ENCODE measurements around the gene UTP4. TPM values are rescaled to one million over a fixed set of nuclear protein-coding genes. Genes with fewer than 3 reads are reported as not detected.

Gene UTP4
- total and polyA plus RNA-seq, 11 donors: 11.8 to 38.2 (median 28.3) TPM

DNA sequence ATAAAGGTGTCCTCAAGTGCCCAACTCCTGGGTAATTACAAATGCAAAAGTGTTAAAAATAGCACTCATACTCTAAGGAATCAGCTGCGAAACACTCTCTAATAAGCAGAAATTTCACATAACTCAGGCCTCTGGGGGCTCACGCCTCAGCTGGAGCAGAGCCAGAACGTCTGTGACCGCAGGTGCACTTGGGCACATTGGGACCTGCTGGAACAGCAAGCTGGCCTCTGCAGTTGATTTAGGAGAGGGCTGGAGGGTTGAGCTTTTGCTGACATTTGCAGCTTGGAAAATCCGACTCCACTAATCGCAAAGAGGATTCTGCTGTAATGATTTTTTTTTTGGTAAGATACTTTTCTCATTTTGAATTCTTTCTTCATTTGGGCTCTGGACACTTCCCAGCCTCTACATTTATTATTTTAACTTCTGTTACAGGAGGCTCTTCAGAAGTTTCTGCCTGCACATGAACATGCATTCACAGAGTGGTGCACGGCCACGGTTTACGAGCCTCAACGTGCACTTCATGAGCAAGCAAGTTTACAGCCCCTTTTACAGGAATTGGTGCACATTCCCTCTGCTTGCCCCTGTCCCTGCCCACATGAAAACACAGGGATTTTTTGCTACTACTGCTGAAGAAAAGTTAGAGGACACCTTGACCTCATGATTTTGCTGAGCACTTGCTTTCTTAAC lies 50.4 kb downstream of the UTP4 start:
- ATAC-seq (no peak), DNase-seq (no peak)
- intact Hi-C loops (cut with DNase I): loop anchor here in 1 of 10 donors (10.0 kb wide), 1 partner anchor 72 kb away; no protein-coding TSS in a partner anchor
- TF ChIP-seq, protein P1, sequence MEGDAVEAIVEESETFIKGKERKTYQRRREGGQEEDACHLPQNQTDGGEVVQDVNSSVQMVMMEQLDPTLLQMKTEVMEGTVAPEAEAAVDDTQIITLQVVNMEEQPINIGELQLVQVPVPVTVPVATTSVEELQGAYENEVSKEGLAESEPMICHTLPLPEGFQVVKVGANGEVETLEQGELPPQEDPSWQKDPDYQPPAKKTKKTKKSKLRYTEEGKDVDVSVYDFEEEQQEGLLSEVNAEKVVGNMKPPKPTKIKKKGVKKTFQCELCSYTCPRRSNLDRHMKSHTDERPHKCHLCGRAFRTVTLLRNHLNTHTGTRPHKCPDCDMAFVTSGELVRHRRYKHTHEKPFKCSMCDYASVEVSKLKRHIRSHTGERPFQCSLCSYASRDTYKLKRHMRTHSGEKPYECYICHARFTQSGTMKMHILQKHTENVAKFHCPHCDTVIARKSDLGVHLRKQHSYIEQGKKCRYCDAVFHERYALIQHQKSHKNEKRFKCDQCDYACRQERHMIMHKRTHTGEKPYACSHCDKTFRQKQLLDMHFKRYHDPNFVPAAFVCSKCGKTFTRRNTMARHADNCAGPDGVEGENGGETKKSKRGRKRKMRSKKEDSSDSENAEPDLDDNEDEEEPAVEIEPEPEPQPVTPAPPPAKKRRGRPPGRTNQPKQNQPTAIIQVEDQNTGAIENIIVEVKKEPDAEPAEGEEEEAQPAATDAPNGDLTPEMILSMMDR (IDR thresholded peaks at IDR 0.05): no peak
- TF ChIP-seq POLR2A (IDR thresholded peaks at IDR 0.05): no peak
- Histone ChIP-seq H3K9me3 (no peaks in the 10 kb centered on the region), H3K36me3 (no peaks in the 10 kb centered on the region), H3K4me1 (peaks cover 0 to 36% (median 18%) of the 10 kb centered on the region in 12 donors), H3K27me3 (no peaks in the 10 kb centered on the region), H3K4me3 (no peak overlapping the region), H3K27ac (peak overlapping the region in 1 of 12 donors; percentile 12)
- WGBS, 4 donors: 67 to 69% (median 67%) methylated on average over 10 of the region's 10 CpGs

DNA sequence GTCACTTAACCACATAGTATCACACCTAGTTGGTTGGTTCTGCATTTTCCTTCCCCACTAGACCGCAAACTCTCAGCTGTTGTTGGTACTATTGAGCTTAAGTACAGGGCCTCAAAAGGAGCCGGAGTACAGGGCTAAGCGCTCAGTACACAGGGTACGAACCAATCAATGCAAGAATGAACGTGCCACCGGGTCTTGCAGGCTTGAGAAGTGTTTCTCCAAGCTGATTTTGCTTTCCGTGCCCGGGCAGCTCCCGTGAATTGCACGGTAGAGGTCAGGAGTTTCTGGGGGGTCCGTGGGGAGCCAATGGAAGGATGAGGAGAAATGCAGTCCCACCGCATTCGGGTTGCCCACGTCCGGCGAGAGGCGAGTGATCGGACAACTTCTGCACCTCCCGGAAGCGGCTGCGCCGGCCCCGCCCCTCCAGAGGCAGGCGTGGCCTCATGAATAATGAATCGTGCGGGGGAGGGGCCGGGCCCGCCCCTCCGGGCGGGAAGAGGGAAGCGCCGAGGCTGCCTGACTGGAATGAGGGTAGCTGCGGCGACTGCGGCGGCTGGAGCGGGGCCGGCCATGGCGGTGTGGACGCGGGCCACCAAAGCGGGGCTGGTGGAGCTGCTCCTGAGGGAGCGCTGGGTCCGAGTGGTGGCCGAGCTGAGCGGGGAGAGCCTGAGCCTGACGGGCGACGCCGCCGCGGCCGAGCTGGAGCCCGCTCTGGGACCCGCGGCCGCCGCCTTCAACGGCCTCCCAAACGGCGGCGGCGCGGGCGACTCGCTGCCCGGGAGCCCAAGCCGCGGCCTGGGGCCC lies 54.4 kb downstream of the UTP4 start, which contains the start of gene SNTB2:
SNTB2 (plus strand) TSS at position 523 of the 804 bp plus-strand sequence; CDS start at position 526, 3 bp downstream.
- TF ChIP-seq, protein P1 (IDR thresholded peaks at IDR 0.05): no peak
- TF ChIP-seq POLR2A (IDR thresholded peaks at IDR 0.05): peak; percentile 30 to 97
- DNase-seq (peak; percentile 92 to 97 (median 94)), ATAC-seq (peak; percentile 97 to 99 (median 98))
- WGBS, 4 donors: 1% methylated on average over 46 to 69 of the region's 69 CpGs
- intact Hi-C loops (cut with DNase I): loop anchor here in 1 of 10 donors (10.0 kb wide), 1 partner anchor 68 kb away; no protein-coding TSS in a partner anchor
- Histone ChIP-seq H3K27ac (peak within 1 kb of the TSS; percentile 71 to 90 (median 84)), H3K9me3 (no peaks in the 10 kb centered on the region), H3K27me3 (no peaks in the 10 kb centered on the region), H3K36me3 (no peaks in the 10 kb centered on the region), H3K4me3 (peak within 1 kb of the TSS; percentile 59 to 91 (median 78)), H3K4me1 (peaks cover 4 to 47% (median 18%) of the 10 kb centered on the region in 12 donors)

DNA sequence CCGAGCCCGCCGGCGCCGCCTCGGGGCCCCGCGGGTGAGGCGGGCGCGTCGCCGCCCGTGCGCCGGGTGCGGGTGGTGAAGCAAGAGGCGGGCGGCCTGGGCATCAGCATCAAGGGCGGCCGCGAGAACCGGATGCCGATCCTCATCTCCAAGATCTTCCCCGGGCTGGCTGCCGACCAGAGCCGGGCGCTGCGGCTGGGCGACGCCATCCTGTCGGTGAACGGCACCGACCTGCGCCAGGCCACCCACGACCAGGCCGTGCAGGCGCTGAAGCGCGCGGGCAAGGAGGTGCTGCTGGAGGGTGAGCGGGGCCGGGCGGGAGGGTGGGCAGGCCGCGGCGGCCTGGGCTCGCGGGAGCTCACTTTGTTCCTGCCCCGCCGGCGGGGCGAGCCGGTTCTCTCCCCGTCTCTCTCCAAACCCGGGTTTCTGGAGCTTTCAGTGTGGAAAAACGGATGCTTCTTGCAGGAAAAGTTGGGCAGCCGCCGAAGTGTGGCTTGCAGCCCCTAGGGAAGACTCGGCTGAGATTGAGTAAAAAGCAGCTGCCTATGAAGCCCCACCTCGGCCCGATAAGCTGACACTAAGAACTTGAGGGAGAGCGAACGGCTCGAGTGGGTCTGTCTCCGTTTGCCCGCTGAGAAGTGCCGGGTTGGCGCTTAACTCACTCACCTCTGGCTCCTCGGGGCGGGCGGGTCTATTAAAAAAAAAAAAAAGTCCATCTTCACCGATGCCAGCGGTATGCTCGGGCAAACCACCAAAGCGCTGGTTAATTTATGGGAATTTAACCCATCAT lies 55.2 kb downstream of the UTP4 start:
- WGBS, 4 donors: 0 to 1% (median 0%) methylated on average over 20 to 76 of the region's 76 CpGs
- intact Hi-C loops (cut with DNase I): loop anchor here in 1 of 10 donors (10.0 kb wide), 1 partner anchor 67 kb away; no protein-coding TSS in a partner anchor
- no peaks in the 10 kb centered on the region for H3K27me3 ChIP-seq
- DNase-seq (peak; percentile 55 to 80 (median 62)), ATAC-seq (peak in 3 of 4 donors; percentile 31 to 51 (median 49))
- H3K9me3 ChIP-seq: no peaks in the 10 kb centered on the region
- peak overlapping the region; percentile 59 to 91 (median 78) for H3K4me3 ChIP-seq
- peak overlapping the region; percentile 71 to 90 (median 84) for H3K27ac ChIP-seq
- TF ChIP-seq, protein P1 (IDR thresholded peaks at IDR 0.05): no peak
- TF ChIP-seq POLR2A (IDR thresholded peaks at IDR 0.05): no peak
- H3K36me3 ChIP-seq: no peaks in the 10 kb centered on the region
- peaks cover 4 to 49% (median 22%) of the 10 kb centered on the region in 12 donors for H3K4me1 ChIP-seq

Data from heart left ventricle (tissue), 16 donors.